IPS DF 4.7 (cell line): ENCODE data around the gene SUPT20HL2.
"Not testable (repeated sequence)": the region's sequence is repeated elsewhere in the genome, so short reads cannot be mapped to it uniquely, and the experiment has no call there.

Source experiments
- DNase-seq: peaks from one replicate; pipeline ENCODE4 v3.0.0-alpha.2; 2013; ENCODE audit warnings: low spot score; ENCODE audit errors: extremely low read depth

Gene SUPT20HL2

GRCh38 chrX:24309580-24310374, 4.1 kb downstream of the SUPT20HL2 start:
- not testable (repeated sequence) for DNase-seq

GRCh38 chrX:24308803-24309202, 5.1 kb downstream of the SUPT20HL2 start:
- not testable (repeated sequence) for DNase-seq

GRCh38 chrX:24306440-24306839, 7.4 kb downstream of the SUPT20HL2 start:
- no peak for DNase-seq

- DNase-seq = no peak
Observed at GRCh38 chrX:24305905-24306304, 8.0 kb downstream of the SUPT20HL2 start.

- no peak for DNase-seq
Observed at GRCh38 chrX:24301806-24302205, 12.1 kb downstream of the SUPT20HL2 start.

- DNase-seq = no peak
Observed at GRCh38 chrX:24301060-24301459, 12.8 kb downstream of the SUPT20HL2 start.

GRCh38 chrX:24298191-24298590, 15.7 kb downstream of the SUPT20HL2 start:
- no peak for DNase-seq

- no peak for DNase-seq
Observed at GRCh38 chrX:24294619-24295018, 19.2 kb downstream of the SUPT20HL2 start.

- no peak for DNase-seq
Observed at GRCh38 chrX:24293412-24293811, 20.5 kb downstream of the SUPT20HL2 start.

- DNase-seq = no peak
Observed at GRCh38 chrX:24292353-24292752, 21.5 kb downstream of the SUPT20HL2 start.

GRCh38 chrX:24285082-24285481, 28.8 kb downstream of the SUPT20HL2 start:
- no peak for DNase-seq

- DNase-seq = no peak
Observed at GRCh38 chrX:24283127-24283794, 30.6 kb downstream of the SUPT20HL2 start.

GRCh38 chrX:24282381-24283126, 31.3 kb downstream of the SUPT20HL2 start:
- DNase-seq = no peak

GRCh38 chrX:24277405-24277804, 36.5 kb downstream of the SUPT20HL2 start:
- DNase-seq = no peak

- DNase-seq = no peak
Observed at GRCh38 chrX:24276015-24276414, 37.9 kb downstream of the SUPT20HL2 start.

- no peak for DNase-seq
Observed at GRCh38 chrX:24271262-24271661, 42.6 kb downstream of the SUPT20HL2 start.

GRCh38 chrX:24268786-24269185, 45.1 kb downstream of the SUPT20HL2 start:
- DNase-seq = no peak

GRCh38 chrX:24266996-24267395, 46.9 kb downstream of the SUPT20HL2 start:
- DNase-seq = no peak

- DNase-seq = no peak
Observed at GRCh38 chrX:24264383-24264782, 49.5 kb downstream of the SUPT20HL2 start.

GRCh38 chrX:24262309-24262708, 51.6 kb downstream of the SUPT20HL2 start:
- DNase-seq = no peak
